ENCODE data around the gene PHC1.

PHC1 gene

DNA sequence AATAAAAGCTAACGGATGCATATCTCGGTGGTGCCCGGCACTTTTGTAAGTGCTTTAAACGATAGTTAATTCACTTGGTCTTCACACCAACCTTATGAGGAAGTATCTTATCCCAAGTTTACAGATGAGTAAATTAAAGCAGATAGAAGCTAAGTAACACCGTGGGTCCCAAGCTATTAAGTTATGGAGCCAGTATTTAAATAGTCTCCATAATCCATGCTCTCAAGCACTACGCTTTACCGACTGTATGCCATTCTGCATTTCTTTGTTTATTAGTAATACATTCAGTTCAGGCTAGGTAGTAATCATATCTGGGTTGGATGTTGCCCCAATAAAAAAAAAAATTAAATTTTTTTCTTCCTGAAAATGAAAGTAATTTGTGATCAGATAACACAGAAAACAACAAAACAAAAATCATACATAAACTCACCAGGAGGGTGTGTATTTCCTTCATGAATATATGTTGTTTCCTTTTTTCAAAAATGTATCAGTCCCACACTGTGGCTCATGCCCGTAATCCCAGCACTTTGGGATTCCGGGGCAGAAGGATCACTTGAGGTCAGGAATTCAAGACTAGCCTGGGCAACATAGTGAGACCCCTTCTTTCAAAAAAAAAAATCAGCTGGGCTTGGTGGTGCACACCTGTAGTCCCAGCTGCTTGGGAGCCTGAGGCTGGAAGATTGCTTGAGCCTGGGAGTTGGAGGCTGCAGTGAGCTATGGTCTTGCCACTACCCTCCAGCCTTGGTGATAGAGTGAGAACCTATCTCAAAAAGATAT is 36.6 kb downstream of the PHC1 start:
- no peak for DNase-seq

DNA sequence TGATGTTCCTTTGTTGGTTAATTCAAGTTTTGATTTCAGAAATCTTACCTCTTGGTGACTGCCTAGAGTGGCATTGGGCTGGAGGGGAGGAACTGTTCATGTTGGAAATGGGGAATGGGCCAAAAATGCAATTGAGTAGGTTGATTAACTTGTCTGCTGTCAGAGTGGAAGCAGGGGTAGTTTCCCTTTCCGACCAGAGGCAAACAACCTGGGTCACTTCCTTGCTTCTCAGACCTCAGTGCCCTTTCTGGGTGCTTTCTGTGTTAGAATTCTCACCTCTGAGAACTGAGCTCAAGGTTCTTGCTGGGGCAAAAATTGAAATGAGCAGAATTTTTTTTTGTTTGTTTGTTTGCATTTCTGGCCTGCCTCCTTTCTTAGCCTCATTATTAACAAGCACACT is 37.4 kb downstream of the PHC1 start:
- DNase-seq: peak; percentile 26

DNA sequence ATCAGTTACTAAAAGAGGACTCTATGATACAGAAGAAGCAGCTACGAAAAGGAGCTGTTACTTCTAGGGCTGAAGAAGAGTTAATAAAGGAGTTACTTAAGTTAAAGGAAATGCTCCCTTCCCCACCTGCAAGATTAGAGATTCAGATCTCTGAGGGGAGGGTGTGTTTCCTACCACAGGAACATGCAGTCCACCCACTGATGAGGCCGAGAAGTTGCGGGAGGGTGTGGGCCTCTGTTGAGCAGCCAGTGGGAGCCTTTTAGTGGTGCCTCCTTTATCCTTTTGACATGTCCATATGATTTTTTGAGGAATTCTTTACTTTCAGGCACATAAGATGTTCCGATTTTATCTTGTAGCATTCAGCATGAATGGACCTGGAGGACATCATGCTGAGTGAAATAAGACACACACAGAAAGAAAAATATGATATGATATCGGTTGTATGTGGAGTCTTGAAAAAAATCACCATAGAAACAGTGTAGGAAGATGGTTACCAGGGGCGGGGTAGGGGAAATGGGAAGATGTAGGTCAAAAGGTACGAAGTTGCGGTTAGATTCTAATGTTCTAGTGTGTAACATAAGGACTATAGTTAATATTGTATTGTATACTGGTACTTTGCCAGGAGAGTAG is 39.6 kb downstream of the PHC1 start:
- peak; percentile 46 for DNase-seq

DNA sequence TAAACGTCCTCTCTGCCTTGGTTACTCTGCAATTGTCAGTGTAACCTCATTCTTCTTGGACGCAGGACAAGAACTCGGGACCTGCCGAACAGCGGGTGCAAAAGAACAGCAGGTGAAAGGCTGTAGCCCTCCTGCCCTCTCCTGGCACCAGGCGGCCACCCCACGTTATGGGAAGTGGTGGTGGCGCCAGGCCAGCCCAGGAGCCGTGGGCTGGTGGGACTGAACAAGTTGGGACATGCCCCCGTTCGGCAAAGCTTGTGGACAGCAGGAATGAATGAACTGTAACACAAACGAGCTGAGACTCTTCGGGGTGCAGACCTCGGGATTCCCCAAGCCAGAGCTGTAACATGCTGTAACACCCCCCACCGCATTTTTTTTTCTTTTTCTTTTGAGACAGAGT is 41.8 kb downstream of the PHC1 start:
- no peak for DNase-seq

DNA sequence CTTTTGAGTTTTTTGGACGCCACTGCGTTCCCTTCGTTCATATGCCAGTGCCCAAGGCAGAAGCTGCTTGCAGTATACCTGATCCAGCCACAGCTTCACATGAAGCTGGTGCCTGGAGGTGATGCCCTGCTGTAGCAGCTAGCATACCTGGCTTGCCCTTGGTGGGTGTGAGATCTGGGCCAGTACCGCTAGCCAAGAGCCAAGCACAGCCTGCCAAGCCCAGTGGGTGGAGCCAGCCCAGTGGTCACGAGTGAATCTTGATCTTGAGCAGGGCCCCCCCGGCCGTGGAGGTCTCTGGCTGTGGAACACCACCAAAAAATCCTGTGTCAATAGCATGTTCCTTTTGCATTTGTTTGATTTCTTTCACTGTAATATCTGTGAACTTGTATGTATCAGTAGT is 42.5 kb downstream of the PHC1 start:
- no peak for DNase-seq

DNA sequence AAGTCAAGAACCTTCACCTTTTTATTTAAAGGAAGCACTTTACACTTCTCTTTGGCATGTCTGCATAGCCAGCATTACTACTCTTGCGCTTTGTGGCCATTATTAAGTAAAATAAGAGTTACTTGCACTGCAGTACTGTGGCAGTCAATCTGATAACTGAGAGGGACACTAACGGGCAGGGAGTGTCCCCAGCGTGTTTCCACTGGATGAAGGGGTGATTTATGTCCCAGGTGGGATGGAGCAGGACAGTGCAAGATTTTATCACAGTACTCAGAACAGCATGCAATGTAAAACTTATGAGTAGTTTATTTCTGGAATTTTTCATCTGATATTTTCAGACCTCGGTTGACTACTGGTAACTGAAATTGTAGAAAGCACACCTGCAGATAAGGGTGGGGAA is 43.3 kb downstream of the PHC1 start:
- no peak for DNase-seq

DNA sequence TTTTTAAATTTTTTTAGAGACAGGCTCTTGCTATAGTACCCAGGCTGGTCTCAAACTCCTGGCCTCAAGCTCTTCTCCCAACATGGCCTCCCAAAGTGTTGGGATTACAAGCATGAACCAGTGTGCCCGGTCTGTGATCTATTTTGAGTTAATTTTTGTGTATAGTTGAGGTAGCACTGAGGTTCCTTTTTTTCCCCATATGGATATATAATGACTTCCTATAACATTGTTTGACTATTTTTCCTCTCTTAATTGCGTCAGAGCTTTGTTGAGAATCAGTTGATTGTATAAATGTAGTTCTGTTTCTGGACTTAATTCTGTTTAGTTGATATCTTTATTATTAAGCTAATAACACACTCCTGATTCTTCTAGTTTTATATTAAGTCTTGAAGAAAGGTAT is 43.8 kb downstream of the PHC1 start:
- no peak for DNase-seq

DNA sequence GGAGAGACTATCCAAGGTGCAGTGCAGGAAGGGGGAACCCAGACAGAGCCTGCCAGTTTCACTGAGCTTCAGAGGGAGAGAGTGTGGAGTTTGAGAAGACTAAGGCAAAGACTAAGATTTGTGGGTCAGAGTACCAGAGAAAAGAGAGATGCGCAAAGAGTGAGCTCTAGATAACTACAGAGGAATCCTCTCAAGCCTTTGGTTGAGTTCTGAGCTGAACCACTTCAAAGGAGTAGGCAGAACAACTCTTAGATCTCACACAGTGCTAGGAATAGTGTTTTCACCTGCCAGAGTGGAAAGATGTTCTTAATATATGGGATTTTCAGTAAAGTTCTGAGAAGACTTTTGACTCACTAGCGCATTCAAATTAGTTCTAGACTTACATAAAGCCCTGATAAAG is 45.9 kb downstream of the PHC1 start:
- no peak for DNase-seq

DNA sequence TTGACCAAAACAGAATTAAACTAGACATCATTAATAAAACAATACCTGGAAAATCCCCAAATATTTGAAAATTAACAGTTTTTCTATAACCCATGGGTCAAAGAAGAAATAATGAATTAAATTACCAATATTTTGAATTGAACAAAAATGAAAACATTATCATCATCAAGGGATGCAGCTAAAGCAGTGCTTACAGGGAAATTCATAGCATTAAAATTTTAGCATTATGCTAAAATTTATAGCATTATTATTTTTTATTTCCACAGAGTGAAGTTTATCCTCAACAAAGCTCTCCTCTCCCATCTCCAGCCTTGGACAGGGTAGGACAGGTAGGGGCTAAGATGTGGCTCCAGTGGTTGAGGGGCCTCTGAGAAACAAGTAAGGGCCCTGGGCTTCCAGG is 54.5 kb downstream of the PHC1 start:
- no peak for DNase-seq

DNA sequence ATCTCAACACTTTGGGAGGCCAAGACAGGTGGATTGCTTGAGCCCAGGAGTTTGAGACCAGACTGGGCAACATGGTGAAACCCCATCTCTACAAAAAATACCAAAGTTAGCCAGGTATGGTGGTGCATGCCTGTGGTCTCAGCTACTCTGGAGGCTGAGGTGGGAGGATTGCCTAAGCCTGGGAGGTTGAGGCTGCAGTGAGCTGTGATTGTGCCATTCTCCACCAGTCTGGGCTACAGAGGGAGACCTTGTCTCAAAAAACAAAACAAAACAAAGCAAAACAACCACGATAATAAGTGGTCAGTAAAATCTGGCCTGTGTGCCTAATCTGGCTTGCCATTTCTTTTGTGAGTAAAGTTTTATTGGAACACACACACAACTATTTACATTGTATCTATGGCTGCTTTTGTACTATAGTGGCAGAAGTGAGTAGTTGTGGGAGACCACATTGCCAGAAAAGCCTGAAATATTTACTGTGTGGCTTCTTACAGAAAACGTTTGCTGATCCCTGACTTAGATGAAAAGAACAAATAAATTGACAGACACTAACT is 55.6 kb downstream of the PHC1 start:
- DNase-seq: no peak

DNA sequence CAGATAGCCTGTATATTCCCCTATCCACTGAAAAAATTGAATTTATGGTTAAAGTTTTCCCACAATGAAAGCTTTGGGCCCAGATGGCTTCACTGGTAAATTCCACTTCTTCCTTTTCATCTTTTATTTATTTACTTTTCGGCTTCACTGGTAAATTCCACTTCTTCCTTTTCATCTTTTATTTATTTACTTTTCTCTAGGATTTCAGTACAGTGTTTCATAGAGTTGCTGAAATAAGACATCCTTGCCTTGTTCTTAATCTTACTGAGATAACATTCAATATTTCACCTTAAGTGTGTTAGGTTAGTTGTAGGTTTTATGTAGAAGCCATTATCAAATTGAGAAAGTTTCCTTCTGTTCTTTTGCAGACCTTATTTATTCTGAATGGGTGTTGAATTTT is 56.1 kb downstream of the PHC1 start:
- no peak for DNase-seq

DNA sequence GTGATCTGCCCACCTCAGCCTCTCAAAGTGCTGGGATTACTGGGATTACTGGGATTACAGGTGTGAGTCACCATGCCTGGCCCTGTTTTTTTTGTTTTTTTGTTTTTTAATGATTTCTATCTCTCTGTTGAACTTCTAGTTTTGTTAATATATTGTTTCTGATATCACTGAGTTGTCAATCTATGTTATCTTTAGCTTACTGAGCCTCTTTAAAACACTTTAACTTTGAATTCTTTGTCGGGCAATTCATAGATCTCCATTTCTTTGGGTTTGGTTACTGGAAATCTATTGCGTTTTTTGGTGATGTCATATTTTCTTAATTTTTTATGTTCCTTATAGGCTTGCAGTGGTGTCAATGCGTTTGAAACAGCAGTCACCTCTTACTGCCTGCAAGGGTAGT is 65.8 kb downstream of the PHC1 start:
- no peak for DNase-seq

DNA sequence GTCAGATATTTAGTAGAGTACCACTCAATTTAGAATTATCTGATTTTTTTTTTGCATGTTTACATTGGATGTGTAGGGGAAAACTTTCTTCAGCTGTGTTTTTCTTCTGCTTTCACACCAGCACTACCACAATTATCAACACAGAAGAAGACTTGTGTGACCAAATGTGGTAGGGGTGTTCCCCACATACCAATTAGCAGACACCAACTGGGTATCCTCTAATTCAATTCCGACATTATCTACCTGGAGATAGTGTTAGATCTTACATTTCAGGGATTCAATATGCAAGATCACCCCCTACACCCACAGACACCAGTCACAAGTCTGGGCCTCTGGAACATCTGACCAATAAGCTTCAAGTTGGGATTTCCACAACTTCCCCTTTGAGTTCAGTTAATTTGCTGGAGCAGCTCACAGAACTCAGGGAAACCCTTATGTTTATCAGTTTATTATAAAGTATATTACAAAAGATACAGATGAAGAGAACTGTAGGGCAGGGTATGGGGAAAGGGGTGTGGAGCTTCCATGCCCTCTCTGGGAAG is 71.0 kb downstream of the PHC1 start:
- no peak for DNase-seq

DNA sequence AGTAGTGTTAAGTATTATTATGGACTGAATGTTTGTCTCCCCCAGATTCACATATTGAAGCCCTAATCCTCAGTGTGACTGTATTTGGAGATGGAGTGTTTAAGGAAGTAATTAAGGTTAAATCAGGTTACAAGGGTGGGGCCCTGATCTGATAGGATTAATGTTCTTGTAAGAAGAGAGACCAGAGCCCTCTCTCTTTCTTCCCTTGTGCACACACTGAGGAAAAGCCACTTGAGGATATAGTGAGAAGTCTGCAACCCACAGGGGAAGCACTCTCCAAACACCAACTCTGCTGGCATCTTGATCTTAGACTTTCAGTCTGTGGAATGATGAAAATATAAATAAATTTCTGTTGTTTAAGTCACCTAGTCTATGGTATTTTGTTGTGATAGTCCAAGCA is 72.9 kb downstream of the PHC1 start:
- DNase-seq: no peak

DNA sequence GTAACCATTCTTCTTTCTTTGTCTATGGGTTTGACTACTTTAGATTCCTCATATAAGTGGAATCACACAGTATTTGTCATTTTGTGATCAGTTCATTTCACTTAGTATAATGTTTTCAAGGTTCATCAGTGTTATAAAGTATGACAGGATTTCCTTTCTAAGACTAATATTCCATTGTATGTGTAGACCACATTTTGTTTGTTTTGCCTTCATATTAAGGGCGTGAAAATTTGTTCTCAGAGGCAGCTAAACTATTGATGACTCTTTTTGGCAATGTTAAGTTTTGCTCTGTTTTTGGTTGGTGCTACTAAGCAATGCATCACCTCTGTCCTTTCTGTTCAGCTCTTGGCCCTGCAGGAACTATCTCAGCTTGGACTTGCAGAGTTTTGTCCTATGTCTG is 73.4 kb downstream of the PHC1 start:
- no peak for DNase-seq

DNA sequence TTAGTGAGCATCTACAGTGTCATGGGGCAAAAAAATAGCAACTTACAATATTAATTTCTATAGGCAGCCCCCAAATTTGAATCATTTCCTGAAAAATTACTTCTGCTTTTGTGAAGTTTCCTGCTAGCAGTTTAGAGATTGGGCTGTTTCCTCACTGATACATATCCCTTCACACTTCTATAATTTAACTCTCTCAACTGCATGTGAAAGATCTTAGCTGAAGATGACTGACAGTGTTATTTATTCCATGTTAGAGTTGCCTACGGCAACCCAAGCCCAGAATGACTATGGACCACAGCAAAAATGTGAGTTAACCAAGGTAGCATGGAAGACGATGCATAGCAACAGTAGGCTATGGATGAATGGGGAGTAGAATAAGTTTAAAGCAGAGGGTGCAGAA is 75.1 kb downstream of the PHC1 start, which contains the start of gene KLRG1:
KLRG1 (plus strand) TSS at position 134 of the 400 bp plus-strand sequence; CDS start at position 224, 90 bp downstream.
- no peak for DNase-seq

Measured in activated CD4-positive, alpha-beta T cell treated with anti-CD3 and anti-CD28 coated beads for 48 hours (primary cell).